Neural cell (in vitro differentiated cells): Measurements from ENCODE around the gene SH3BP5.

Experiments used
- POLR2AphosphoS5 ChIP-seq: IDR thresholded peaks from 2 replicates; pipeline ENCODE4 v1.6.1; 2012
- RAD21 ChIP-seq: fragments of 450-650 bp; conservative IDR thresholded peaks from 2 replicates; pipeline ENCODE4 v1.6.1; 2014; ENCODE audit warnings: antibody characterized with exemption, mild to moderate bottlenecking, moderate library complexity
- TF ChIP-seq, protein P1 (sequence below): fragments of 450-650 bp; IDR thresholded peaks from 2 replicates; pipeline ENCODE4 v1.5.1; 2014; ENCODE audit warnings: antibody characterized with exemption, mild to moderate bottlenecking, moderate library complexity; ENCODE audit not compliant: poor library complexity, severe bottlenecking

DNA sequence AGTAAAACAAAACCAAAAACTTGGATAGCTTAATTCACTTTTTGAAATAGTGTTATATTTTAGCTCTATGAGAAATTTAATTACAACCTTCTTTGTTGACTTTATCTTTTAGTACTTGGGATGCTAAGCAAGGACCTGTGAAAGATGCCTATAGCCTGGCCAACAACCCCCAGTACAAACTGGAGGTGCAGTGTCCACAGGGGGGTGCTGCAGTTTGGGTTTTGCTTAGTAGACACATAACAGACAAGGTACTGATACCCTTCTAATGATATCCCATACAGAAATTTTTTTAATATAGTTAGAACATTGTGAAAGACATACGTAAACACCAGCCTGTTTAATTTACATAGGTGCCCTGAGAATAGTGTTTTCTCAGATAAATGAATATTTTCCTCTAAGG lies 91.0 kb downstream of the SH3BP5 start:
- TF ChIP-seq RAD21 (no peak), POLR2AphosphoS5 (no peak)
- TF ChIP-seq, protein P1, sequence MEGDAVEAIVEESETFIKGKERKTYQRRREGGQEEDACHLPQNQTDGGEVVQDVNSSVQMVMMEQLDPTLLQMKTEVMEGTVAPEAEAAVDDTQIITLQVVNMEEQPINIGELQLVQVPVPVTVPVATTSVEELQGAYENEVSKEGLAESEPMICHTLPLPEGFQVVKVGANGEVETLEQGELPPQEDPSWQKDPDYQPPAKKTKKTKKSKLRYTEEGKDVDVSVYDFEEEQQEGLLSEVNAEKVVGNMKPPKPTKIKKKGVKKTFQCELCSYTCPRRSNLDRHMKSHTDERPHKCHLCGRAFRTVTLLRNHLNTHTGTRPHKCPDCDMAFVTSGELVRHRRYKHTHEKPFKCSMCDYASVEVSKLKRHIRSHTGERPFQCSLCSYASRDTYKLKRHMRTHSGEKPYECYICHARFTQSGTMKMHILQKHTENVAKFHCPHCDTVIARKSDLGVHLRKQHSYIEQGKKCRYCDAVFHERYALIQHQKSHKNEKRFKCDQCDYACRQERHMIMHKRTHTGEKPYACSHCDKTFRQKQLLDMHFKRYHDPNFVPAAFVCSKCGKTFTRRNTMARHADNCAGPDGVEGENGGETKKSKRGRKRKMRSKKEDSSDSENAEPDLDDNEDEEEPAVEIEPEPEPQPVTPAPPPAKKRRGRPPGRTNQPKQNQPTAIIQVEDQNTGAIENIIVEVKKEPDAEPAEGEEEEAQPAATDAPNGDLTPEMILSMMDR: peak; percentile 20
